HL-60 (cell line): ENCODE data around the gene LRRN4CL.

Experiments
- DNase-seq, 2 experiments: peaks; one replicate each; pipeline ENCODE4 v3.0.0-alpha.2; 2010 to 2020; ENCODE audit warnings: low read depth in 1 of 2, low spot score in 1 of 2
- H3K27ac ChIP-seq: fragments of 250-450 bp; sonication (Bioruptor Pico); replicated peaks from 2 replicates; pipeline ENCODE4 v1.5.1; 2020; ENCODE audit warnings: mild to moderate bottlenecking, moderate library complexity
- H3K27me3 ChIP-seq: fragments of 250-450 bp; sonication (Bioruptor Pico); 2 replicates; pipeline ENCODE4 v1.5.1; 2021; ENCODE audit warnings: mild to moderate bottlenecking, moderate library complexity; ENCODE audit not compliant: insufficient read depth, poor library complexity, severe bottlenecking
- H3K4me3 ChIP-seq: replicated peaks from 2 replicates; pipeline ENCODE4 v1.5.1; 2011; ENCODE audit warnings: mild to moderate bottlenecking, control low read depth, low read length; ENCODE audit not compliant: insufficient read depth
- CTCF ChIP-seq: IDR thresholded peaks from one replicate; pipeline ENCODE4 v1.5.1; 2011; ENCODE audit warnings: low read length, control low read depth, inconsistent platforms; ENCODE audit not compliant: insufficient read depth
- GABPA ChIP-seq: IDR thresholded peaks from 2 replicates; pipeline ENCODE4 v1.6.1; 2012; ENCODE audit warnings: low read depth
- POLR2AphosphoS5 ChIP-seq: IDR thresholded peaks from 2 replicates; pipeline ENCODE4 v1.6.1; 2012; ENCODE audit warnings: low read depth
- REST ChIP-seq: IDR thresholded peaks from 2 replicates; pipeline ENCODE4 v1.6.1; 2012; ENCODE audit warnings: low read depth; ENCODE audit not compliant: insufficient replicate concordance
- SPI1 ChIP-seq: IDR thresholded peaks from 2 replicates; pipeline ENCODE4 v1.6.1; 2012; ENCODE audit warnings: low read depth, mild to moderate bottlenecking, borderline replicate concordance

Gene LRRN4CL

GRCh38 chr11:62678433-62678769 is 10.9 kb downstream of the LRRN4CL start:
- no peak for DNase-seq
- H3K4me3 ChIP-seq = peak overlapping the region; percentile 100
- H3K27me3 ChIP-seq = no peaks in the 10 kb centered on the region
- TF ChIP-seq POLR2AphosphoS5 = no peak
- TF ChIP-seq GABPA = no peak
- no peak for TF ChIP-seq CTCF
- no peak; the same call in 1 of the 2 replicates for TF ChIP-seq SPI1
- TF ChIP-seq REST = no peak
- peak overlapping the region; percentile 89 for H3K27ac ChIP-seq

GRCh38 chr11:62677714-62678113 is 11.6 kb downstream of the LRRN4CL start:
- H3K4me3 ChIP-seq = peak overlapping the region; percentile 100
- no peak for TF ChIP-seq POLR2AphosphoS5
- no peak for TF ChIP-seq CTCF
- TF ChIP-seq GABPA = no peak
- TF ChIP-seq SPI1 = no peak
- no peak for TF ChIP-seq REST
- no peak for DNase-seq
- no peaks in the 10 kb centered on the region for H3K27me3 ChIP-seq
- peak overlapping the region; percentile 89 for H3K27ac ChIP-seq

GRCh38 chr11:62677156-62677555 is 12.2 kb downstream of the LRRN4CL start:
- DNase-seq = no peak
- TF ChIP-seq SPI1 = no peak
- no peak for TF ChIP-seq CTCF
- TF ChIP-seq GABPA = no peak
- no peak for TF ChIP-seq REST
- no peak for TF ChIP-seq POLR2AphosphoS5
- Histone ChIP-seq H3K4me3 (no peak overlapping the region), H3K27me3 (no peaks in the 10 kb centered on the region), H3K27ac (no peak overlapping the region; the same call in 1 of the 2 replicates)
